ENCODE measurements around the gene RNMT. TPM values are rescaled to one million over a fixed set of nuclear protein-coding genes. Genes with fewer than 3 reads are reported as not detected.

Gene RNMT
- total and polyA plus RNA-seq, 7 experiments from 2014 or later: 35.1 to 101 (median 53.7) TPM

DNA sequence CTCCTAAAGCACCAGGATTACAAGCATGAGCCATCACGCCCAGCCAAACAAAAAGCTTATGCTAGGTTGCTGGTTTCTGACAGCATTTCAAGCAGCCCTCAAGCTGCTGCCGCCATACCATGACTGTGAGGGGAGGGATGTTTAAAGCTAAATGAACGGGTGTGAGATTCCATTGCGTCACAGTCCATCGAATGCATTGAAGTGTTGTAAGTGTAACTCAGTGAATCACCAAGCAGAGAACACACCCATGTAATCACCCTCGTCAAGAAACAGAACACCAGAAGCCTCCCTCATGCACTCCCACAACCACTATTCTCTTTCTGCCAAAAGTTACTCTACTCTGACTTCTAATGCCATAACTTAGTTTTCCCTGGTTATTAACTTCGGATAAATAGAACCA, 64.7 kb downstream of the RNMT start:
- H3K27me3 Mint-ChIP-seq: peaks cover 2 to 34% (median 13%) of the 10 kb centered on the region in 5 donors
- H3K4me3 ChIP-seq (ENCODE audit: low read length): no peak overlapping the region
- H3K4me1 Mint-ChIP-seq: no peaks in the 10 kb centered on the region
- no peak overlapping the region for H3K4me3 Mint-ChIP-seq
- ATAC-seq (no peak), DNase-seq (no peak)
- ChIA-PET CTCF (no interaction called here), POLR2A (no interaction called here)
- no peaks in the 10 kb centered on the region for H3K36me3 Mint-ChIP-seq
- no peaks in the 10 kb centered on the region for H3K4me1 ChIP-seq (ENCODE audit: control insufficient read depth in 2 of 2, insufficient read depth in 2 of 2, low read length in 2 of 2)
- no peaks in the 10 kb centered on the region for H3K9me3 ChIP-seq (ENCODE audit: control insufficient read depth in 2 of 3, low read length in 3 of 3)
- intact Hi-C loops (cut with micrococcal nuclease): no loop called here
- H3K27ac Mint-ChIP-seq: no peak overlapping the region
- no peaks in the 10 kb centered on the region for H3K27me3 ChIP-seq (ENCODE audit: control insufficient read depth in 2 of 2, insufficient read depth in 2 of 2, low read length in 2 of 2)
- H3K27ac ChIP-seq (ENCODE audit: low read depth, low read length): no peak overlapping the region
- peaks cover 0 to 14% (median 7%) of the 10 kb centered on the region in 11 donors for H3K9me3 Mint-ChIP-seq
- no peaks in the 10 kb centered on the region for H3K36me3 ChIP-seq (ENCODE audit: control insufficient read depth in 2 of 3, insufficient read depth in 3 of 3, low read length in 3 of 3)

DNA sequence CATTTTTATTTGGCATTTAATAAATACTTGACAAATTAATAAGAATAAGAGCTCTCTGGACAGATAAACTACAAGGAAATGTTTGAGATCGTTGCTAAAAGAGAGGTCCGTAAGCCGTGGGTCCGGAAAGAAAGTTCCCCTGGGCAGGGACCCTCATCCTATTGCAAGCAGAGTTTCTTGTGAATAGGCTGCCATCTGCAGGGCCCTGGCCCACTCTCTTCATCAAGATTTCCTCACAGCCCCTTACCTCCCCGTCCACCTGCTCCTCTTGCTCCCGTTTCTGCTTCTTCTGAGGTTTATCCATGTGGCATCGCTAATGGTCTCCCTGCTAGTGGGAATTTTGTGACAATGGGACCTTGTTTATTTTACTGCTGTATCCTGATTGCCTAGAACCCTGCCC, 67.3 kb downstream of the RNMT start:
- intact Hi-C loops (cut with micrococcal nuclease): no loop called here
- peaks cover 0 to 5% (median 0%) of the 10 kb centered on the region in 11 donors for H3K9me3 Mint-ChIP-seq
- POLR2A ChIA-PET: no interaction called here

DNA sequence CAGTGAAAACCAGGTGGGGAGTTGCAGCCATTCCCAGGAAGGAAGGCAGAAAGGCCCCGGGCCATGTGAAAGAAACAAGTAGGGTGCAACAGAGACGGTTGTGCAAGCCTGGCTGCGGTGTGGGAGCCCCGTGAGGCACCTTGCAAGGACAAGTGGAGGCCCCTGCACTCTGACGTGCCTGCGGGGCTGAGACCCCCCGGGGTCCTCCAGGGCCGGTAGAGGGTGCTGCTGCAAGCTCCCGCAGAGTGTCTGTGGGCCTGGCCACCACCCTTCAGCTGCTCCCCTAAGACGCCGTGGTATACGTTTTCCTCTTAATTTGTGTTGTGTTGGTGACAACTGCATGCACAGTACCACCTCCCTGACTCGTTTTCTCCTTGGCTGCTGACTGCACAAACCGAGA, 70.0 kb downstream of the RNMT start:
- ChIA-PET POLR2A (no interaction called here), CTCF (interaction anchor here (0.8 kb wide), 1 partner anchor 17 kb away, joined by 3 read pairs; no protein-coding TSS in a partner anchor)
- Mint-ChIP-seq H3K4me3 (no peak overlapping the region), H3K27me3 (peaks cover 35 to 54% (median 41%) of the 10 kb centered on the region in 5 donors), H3K4me1 (peaks cover 3 to 9% (median 5%) of the 10 kb centered on the region in 7 donors), H3K36me3 (peaks cover 0 to 4% (median 0%) of the 10 kb centered on the region in 5 donors), H3K27ac (no peak overlapping the region), H3K9me3 (peaks cover 0 to 5% (median 0%) of the 10 kb centered on the region in 11 donors)
- Histone ChIP-seq H3K27ac (ENCODE audit: low read depth, low read length) (no peak overlapping the region), H3K9me3 (ENCODE audit: control insufficient read depth in 2 of 3, low read length in 3 of 3) (no peaks in the 10 kb centered on the region), H3K4me1 (ENCODE audit: control insufficient read depth in 2 of 2, insufficient read depth in 2 of 2, low read length in 2 of 2) (peaks cover 0 to 6% of the 10 kb centered on the region in 2 donors), H3K27me3 (ENCODE audit: control insufficient read depth in 2 of 2, insufficient read depth in 2 of 2, low read length in 2 of 2) (peaks cover 0 to 6% of the 10 kb centered on the region in 2 donors), H3K36me3 (ENCODE audit: control insufficient read depth in 2 of 3, insufficient read depth in 3 of 3, low read length in 3 of 3) (no peaks in the 10 kb centered on the region), H3K4me3 (ENCODE audit: low read length) (no peak overlapping the region)
- ATAC-seq: no peak
- intact Hi-C loops (cut with micrococcal nuclease): no loop called here
- DNase-seq: no peak

More for the DNA sequence above, 67.3 kb downstream of the RNMT start:
- ATAC-seq: no peak
- no peaks in the 10 kb centered on the region for H3K4me1 ChIP-seq (ENCODE audit: control insufficient read depth in 2 of 2, insufficient read depth in 2 of 2, low read length in 2 of 2)
- H3K27ac ChIP-seq (ENCODE audit: low read depth, low read length): no peak overlapping the region
- CTCF ChIA-PET: no interaction called here
- Mint-ChIP-seq H3K27me3 (peaks cover 15 to 45% (median 30%) of the 10 kb centered on the region in 5 donors), H3K27ac (peak overlapping the region in 1 of 9 donors; percentile 13), H3K4me1 (no peaks in the 10 kb centered on the region), H3K36me3 (peaks cover 0 to 2% (median 0%) of the 10 kb centered on the region in 5 donors), H3K4me3 (no peak overlapping the region)
- no peaks in the 10 kb centered on the region for H3K27me3 ChIP-seq (ENCODE audit: control insufficient read depth in 2 of 2, insufficient read depth in 2 of 2, low read length in 2 of 2)
- no peak for DNase-seq
- H3K4me3 ChIP-seq (ENCODE audit: low read length): no peak overlapping the region
- H3K9me3 ChIP-seq (ENCODE audit: control insufficient read depth in 2 of 3, low read length in 3 of 3): no peaks in the 10 kb centered on the region
- H3K36me3 ChIP-seq (ENCODE audit: control insufficient read depth in 2 of 3, insufficient read depth in 3 of 3, low read length in 3 of 3): no peaks in the 10 kb centered on the region

DNA sequence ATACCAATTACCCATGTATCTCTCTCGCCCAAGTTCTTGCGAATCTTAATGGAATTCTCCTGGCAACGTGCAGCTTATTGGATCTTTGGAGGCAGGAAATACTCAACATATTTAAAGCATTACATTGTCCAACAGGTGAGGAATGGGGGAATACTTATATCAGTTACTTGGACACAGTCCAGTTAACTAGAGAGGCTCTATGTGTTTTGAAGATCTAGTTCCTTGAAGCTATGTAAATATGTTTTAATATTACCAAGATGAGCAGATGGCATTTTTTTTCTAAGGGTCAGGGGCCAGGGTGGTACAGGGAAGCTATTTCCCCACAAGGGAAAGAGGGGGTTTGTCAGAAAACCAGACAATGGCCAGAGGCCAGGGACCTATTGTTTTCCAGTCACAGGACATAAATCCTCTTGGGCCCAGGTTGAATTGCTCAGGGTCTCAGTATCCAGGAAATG, 70.7 kb downstream of the RNMT start:
- Mint-ChIP-seq H3K9me3 (peaks cover 0 to 5% (median 0%) of the 10 kb centered on the region in 11 donors), H3K27ac (no peak overlapping the region), H3K4me3 (no peak overlapping the region), H3K36me3 (peaks cover 0 to 4% (median 0%) of the 10 kb centered on the region in 5 donors), H3K4me1 (peaks cover 3 to 9% (median 5%) of the 10 kb centered on the region in 7 donors), H3K27me3 (peaks cover 38 to 56% (median 45%) of the 10 kb centered on the region in 5 donors)
- intact Hi-C loops (cut with micrococcal nuclease): no loop called here
- DNase-seq: no peak
- ATAC-seq: no peak
- Histone ChIP-seq H3K4me1 (ENCODE audit: control insufficient read depth in 2 of 2, insufficient read depth in 2 of 2, low read length in 2 of 2) (peaks cover 0 to 6% of the 10 kb centered on the region in 2 donors), H3K4me3 (ENCODE audit: low read length) (no peak overlapping the region), H3K27me3 (ENCODE audit: control insufficient read depth in 2 of 2, insufficient read depth in 2 of 2, low read length in 2 of 2) (peaks cover 0 to 9% of the 10 kb centered on the region in 2 donors), H3K9me3 (ENCODE audit: control insufficient read depth in 2 of 3, low read length in 3 of 3) (no peaks in the 10 kb centered on the region), H3K36me3 (ENCODE audit: control insufficient read depth in 2 of 3, insufficient read depth in 3 of 3, low read length in 3 of 3) (no peaks in the 10 kb centered on the region), H3K27ac (ENCODE audit: low read depth, low read length) (no peak overlapping the region)
- POLR2A ChIA-PET: no interaction called here
- CTCF ChIA-PET: no interaction called here

DNA sequence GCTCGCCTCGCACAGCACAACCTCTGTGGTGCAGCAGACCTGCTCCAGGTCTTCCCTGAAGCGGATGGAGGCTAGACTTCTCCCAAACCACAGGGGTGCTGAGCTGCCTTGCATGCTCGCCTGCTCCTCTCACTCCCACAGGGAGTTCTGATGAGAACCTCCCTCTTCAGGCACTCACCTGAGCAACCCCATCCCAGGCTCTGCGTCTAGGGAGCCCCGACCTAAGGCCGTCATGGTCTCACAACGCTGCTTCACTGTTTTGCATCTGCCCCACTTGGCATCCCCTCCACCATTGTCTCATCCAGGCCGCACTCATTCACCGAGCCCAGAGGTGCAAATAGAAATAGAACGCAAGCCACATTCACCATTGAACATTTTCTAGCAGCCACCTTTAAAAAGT, 72.9 kb downstream of the RNMT start:
- peaks cover 0 to 4% (median 0%) of the 10 kb centered on the region in 5 donors for H3K36me3 Mint-ChIP-seq
- H3K27me3 Mint-ChIP-seq: peaks cover 55 to 64% (median 61%) of the 10 kb centered on the region in 5 donors
- no peak overlapping the region for H3K4me3 ChIP-seq (ENCODE audit: low read length)
- DNase-seq (no peak), ATAC-seq (no peak)
- CTCF ChIA-PET: no interaction called here
- no peaks in the 10 kb centered on the region for H3K9me3 ChIP-seq (ENCODE audit: control insufficient read depth in 2 of 3, low read length in 3 of 3)
- H3K36me3 ChIP-seq (ENCODE audit: control insufficient read depth in 2 of 3, insufficient read depth in 3 of 3, low read length in 3 of 3): no peaks in the 10 kb centered on the region
- H3K9me3 Mint-ChIP-seq: peaks cover 0 to 5% (median 0%) of the 10 kb centered on the region in 11 donors
- peaks cover 0 to 9% of the 10 kb centered on the region in 2 donors for H3K27me3 ChIP-seq (ENCODE audit: control insufficient read depth in 2 of 2, insufficient read depth in 2 of 2, low read length in 2 of 2)
- no peak overlapping the region for H3K27ac ChIP-seq (ENCODE audit: low read depth, low read length)
- no peak overlapping the region for H3K27ac Mint-ChIP-seq
- H3K4me1 ChIP-seq (ENCODE audit: control insufficient read depth in 2 of 2, insufficient read depth in 2 of 2, low read length in 2 of 2): peaks cover 0 to 6% of the 10 kb centered on the region in 2 donors
- intact Hi-C loops (cut with micrococcal nuclease): no loop called here
- H3K4me1 Mint-ChIP-seq: peaks cover 3 to 9% (median 5%) of the 10 kb centered on the region in 7 donors
- POLR2A ChIA-PET: no interaction called here
- no peak overlapping the region for H3K4me3 Mint-ChIP-seq

DNA sequence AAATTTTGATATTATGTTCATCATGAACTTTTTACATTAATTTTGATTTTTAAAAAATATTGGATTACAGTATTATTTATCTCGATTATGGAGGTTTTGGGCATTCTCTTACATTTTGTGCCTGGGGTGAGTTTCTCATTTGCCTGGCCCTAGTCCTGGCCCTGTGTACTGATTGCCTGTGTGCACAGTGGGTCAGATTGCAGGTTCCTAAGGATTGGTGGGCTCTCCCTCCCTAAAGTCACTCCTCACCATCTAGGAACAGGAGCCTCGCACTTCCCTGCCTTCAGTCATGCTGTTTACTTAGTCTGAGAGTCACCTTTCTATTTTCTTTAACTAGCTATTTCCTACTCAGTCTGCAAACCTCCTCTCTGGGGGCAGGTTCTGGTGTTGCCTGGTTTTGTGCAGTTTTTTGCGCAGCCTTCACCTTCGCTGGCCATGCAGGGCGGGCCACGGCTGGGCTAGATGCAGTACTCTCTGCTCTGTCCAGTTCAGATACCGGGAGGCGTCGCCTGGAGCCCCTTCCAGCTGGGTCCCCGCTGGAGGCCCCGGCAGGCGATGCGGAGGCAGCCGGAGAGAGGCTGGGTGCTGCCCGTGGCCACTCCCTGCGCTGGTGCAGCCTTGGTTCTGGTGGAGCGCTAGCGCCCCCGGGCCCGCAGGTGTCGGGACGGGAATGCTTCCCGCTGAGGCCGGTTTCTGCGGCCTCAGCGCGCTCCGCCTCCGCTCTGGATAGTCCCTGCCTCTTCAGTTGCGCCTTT, 74.2 kb downstream of the RNMT start:
- Mint-ChIP-seq H3K27ac (no peak overlapping the region), H3K36me3 (peaks cover 0 to 5% (median 1%) of the 10 kb centered on the region in 5 donors), H3K4me3 (peak overlapping the region in 9 of 10 donors; percentile 39 to 77 (median 66)), H3K27me3 (peaks cover 67 to 76% (median 72%) of the 10 kb centered on the region in 5 donors), H3K4me1 (peaks cover 3 to 9% (median 5%) of the 10 kb centered on the region in 7 donors), H3K9me3 (peaks cover 0 to 4% (median 0%) of the 10 kb centered on the region in 11 donors)
- intact Hi-C loops (cut with micrococcal nuclease): loop anchor here (1.0 to 5.0 kb wide), 3 partner anchors 242 to 584 kb away; partner anchors contain the start of gene LDLRAD4 (in 1 of the 2)
- H3K4me1 ChIP-seq (ENCODE audit: control insufficient read depth in 2 of 2, insufficient read depth in 2 of 2, low read length in 2 of 2): peaks cover 0 to 6% of the 10 kb centered on the region in 2 donors
- ChIA-PET POLR2A (no interaction called here), CTCF (interaction anchor here (0.6 kb wide), 2 partner anchors 19 to 1460 kb away, joined by 3 to 4 read pairs; no protein-coding TSS in a partner anchor)
- ATAC-seq: peak; percentile 54
- H3K27ac ChIP-seq (ENCODE audit: low read depth, low read length): no peak overlapping the region
- H3K9me3 ChIP-seq (ENCODE audit: control insufficient read depth in 2 of 3, low read length in 3 of 3): no peaks in the 10 kb centered on the region
- peaks cover 0 to 9% of the 10 kb centered on the region in 2 donors for H3K27me3 ChIP-seq (ENCODE audit: control insufficient read depth in 2 of 2, insufficient read depth in 2 of 2, low read length in 2 of 2)
- H3K36me3 ChIP-seq (ENCODE audit: control insufficient read depth in 2 of 3, insufficient read depth in 3 of 3, low read length in 3 of 3): no peaks in the 10 kb centered on the region
- peak in 7 of 9 donors; percentile 6 to 54 (median 36) for DNase-seq
- no peak overlapping the region for H3K4me3 ChIP-seq (ENCODE audit: low read length)

Measured in naive thymus-derived CD4-positive, alpha-beta T cell (primary cell).